ENCODE results near the gene AGXT.

Gene AGXT

DNA sequence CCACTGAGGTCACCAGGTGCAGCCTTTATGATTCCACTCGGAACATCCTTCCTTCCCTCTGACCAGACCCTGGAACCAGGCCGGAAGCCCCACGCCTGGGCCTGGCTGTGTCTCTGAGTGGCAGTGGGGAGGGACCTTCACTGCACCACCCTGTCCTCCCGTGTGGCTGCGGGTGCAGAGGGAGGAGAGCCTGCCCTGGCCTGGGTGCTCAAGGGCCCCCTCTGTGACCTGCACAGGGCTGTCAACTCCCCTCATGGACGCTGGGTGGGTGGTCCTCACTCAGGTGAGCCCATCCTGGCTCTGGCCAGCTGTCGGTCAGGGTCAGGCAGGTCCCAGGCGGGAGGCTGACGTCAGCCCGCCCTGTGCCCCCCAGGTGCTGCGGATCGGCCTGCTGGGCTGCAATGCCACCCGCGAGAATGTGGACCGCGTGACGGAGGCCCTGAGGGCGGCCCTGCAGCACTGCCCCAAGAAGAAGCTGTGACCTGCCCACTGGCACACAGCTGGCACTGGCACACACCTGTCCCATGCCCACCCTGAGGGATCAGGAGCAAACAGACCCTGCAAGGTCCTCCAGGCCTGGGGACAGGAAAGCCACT is 9.8 kb downstream of the AGXT start:
- no peak overlapping the region for H3K4me3 ChIP-seq (ENCODE audit: low read length)
- DNase-seq (ENCODE audit: low read depth, low spot score): no peak

DNA sequence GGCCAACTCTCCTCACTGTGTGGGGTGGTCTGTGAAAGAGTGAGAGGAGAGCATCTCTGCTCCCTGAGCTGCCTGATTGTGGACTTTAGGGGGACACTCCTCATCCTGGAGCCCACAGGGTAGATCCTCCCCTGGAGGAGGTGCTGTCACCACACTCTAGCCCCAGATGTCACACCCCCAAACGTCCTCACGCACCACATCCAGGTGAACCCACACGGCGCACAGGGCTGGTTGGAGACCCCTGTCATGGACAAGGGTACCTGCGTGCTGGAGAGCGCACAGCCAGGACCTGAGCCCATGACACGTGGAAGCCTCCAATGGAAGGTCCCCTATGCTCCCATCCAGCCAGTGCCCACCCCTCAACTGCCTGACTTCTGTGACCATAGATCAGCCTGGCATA is 10.5 kb downstream of the AGXT start:
- no peak for DNase-seq (ENCODE audit: low read depth, low spot score)
- no peak overlapping the region for H3K4me3 ChIP-seq (ENCODE audit: low read length)

DNA sequence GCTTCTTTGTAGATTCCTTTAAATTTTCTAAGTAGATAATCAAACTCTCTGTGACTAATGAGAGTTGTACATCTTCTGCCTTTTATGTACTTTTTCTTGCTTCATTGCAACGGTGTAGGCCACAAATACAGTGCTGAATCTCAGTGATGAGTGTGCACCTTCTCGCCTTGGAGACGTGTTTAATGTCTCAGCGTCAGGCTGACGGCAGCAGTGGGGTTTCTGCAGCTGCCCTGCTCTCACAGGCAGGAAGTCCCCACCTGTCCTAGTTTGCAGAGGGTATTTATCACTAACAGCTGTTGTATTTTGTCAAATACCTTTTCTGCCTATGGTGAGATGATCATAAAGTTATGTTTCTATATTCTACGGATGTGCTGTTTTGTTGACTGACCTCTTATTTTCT is 13.3 kb downstream of the AGXT start:
- H3K4me3 ChIP-seq (ENCODE audit: low read length): no peak overlapping the region
- DNase-seq (ENCODE audit: low read depth, low spot score): no peak

DNA sequence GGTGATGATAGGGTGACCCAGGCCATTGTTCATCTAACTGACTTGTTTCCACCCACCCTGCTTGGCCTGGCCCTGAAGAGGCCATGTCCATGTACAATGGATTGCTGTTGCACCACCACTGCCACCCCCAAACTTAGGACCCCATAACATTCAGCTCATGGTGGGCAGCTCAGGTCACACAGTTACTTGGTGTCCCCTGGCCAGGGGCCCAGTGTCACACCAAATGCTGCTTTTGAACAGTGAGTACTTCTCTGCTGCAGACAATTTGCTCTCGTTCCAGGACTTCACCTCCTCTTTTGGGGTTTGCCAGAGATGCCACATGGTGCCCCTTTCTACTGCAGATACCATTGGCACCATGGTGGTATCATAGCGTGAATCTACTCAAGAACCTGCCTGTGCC is 15.6 kb downstream of the AGXT start:
- DNase-seq (ENCODE audit: low read depth, low spot score): no peak
- no peak overlapping the region for H3K4me3 ChIP-seq (ENCODE audit: low read length)

DNA sequence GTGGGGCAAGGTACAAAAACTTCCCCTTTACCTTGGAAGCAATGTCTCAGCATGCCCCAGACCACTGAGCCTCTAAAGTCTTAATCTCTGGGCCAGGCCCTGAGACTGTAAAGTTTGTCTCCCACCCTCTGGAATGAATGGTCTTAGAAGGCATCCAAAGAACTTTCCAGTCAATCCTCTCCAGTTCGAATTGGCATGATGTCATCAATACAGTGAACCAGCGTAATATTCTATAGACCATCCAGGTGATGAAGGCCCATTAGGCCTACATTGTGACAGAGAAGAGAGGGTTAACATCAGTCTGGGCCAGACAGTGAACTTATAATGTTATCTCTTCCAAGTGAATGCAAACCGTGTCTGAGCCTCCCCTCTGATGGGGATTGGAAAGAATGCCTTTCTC is 16.1 kb downstream of the AGXT start:
- no peak overlapping the region for H3K4me3 ChIP-seq (ENCODE audit: low read length)
- DNase-seq (ENCODE audit: low read depth, low spot score): no peak

DNA sequence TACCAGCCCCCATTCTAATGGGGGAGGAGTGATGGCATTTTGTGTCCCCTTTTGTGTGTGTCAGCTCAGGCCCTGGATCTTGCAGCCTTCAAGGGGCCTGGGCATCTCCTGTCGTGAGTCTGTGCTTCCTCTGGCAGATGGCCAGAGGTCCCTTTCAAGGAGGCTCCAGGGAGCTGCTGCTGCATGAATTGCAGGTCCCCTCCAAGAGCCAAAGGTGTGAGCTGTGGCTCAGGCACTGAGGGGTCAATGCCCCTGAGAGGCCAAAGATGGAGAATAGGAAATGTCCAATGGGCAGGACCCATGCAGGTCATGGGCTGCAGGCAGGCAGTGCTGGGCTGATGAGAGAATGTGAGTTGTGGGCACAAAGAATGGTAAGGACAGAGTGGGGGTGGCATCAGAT is 16.9 kb downstream of the AGXT start:
- DNase-seq (ENCODE audit: low read depth, low spot score): no peak
- H3K4me3 ChIP-seq (ENCODE audit: low read length): no peak overlapping the region

DNA sequence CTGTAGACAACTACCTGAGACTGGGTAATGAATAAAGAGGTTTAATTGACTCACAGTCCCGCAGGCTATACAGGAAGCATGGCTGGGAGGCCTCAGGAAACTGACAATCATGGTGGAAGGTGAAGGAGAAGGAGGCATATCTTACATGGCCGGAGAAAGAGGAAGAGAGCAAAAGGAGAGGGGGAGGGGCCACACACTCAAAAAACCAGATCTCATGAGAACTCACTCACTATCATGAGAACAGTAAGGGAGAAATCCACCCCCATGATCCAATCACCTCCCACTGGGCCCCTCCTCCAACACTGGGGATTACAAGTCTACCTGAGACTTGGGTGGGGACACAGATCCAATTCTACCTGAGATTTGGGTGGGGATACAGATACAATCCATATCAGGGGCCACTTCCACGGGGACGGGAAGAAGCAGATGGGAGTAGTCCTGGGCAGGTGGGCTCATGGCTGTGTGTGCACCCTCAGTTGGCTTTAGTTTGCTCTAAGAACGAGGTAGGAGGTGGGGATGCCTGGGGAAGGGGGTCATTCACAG is 17.5 kb downstream of the AGXT start:
- H3K4me3 ChIP-seq (ENCODE audit: low read length): no peak overlapping the region
- no peak for DNase-seq (ENCODE audit: low read depth, low spot score)

DNA sequence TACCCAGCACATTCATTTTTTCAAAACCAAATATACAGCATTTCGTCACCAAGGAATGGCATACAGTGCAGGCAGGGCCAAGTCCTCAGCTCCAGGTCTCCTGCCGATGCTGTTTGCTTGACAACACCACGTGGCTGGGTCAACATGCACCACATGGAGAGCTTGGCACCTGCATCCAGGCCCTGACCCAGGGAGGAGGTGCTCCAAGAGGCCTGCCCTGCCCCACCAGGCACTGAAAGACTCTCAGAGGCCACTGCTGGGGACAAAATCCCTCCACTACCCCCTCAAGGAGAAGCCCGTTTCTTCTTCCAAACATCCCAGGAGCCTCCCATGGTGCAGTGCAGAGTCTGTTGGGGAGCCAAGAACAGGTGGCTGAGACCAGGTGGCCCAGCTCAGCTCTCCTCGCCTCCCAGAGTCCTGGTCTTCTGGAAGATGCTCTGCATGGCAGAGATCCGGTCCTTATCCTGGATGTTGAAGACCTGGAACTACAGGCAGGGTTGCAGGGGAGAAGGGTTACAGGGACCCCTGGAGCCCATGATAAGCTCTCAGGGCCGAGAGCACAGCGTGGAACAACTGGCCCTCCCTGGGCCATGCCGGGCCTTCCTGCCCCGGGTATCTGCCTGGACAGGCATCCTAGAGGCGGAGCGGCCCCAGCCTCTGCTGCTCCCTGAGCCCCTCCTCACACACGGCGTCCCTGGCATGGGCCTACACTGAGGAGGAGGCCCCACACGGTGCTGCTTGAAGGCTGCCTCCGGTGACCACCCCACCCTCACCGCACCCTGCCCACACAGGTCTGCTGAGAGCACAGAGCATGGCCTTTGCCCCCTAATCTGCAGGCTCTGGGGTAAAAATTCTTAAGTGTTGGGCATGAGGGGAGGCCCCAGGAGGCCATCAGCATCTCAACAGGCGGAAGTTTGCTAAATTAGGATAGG is 18.3 kb downstream of the AGXT start:
- no peak overlapping the region for H3K4me3 ChIP-seq (ENCODE audit: low read length)
- DNase-seq (ENCODE audit: low read depth, low spot score): no peak

DNA sequence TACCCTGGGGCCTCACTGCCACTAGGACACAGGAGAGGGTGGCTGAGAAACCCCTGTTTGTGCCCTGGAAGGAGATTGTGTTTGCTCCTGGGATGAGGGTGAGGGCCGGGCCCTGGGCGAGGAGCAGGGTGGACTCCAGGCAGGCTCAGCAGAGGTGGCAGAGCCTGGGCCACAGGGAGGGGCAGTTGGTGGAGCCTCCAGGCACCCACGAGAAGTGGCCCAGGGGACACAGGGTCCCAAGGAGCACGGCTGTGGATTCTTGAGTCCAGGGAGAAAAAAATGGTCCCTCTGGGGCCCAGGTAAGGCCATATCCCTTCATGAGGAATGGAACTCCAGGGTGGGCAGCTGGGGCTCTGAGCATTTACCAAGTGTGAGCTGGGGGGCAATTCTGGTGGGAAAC is 19.0 kb downstream of the AGXT start:
- H3K4me3 ChIP-seq (ENCODE audit: low read length): no peak overlapping the region
- DNase-seq (ENCODE audit: low read depth, low spot score): no peak

DNA sequence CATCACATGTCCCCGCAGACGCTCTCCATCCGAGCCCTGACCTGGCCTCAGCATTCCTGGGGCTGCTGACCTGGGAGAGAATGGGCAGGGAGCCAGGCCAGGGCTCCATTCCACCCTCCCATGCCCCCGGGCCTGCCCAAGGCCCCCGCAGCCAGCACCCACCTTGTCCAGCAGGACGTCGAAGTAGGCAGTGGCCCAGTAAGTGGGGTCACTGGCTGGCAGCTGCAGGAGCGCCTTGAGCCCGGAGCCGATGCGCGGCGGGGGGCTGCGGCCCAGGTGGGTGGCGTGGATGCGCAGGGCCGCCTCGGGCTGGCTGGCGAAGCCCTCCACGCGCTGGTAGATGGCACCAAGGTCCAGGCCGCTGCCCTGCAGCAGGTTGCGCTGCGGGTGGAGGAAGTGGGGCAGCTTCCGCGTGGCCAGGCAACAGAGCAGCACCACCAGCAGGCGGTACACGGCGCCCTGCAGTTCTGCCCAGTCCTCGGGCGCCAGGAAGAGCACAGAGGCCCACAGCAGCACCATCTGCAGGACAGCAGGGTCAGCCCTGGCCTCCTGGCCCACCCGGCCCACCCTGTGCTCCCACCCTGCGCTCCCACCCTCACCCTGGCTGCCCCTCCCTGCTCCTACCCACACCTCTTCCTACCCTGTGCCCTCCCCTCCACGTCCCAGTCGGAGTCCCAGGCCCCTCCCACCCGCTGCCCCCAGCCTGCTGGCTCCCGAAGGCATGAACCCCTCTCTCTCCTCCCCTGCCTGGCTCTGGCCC is 19.7 kb downstream of the AGXT start:
- no peak for DNase-seq (ENCODE audit: low read depth, low spot score)
- no peak overlapping the region for H3K4me3 ChIP-seq (ENCODE audit: low read length)

DNA sequence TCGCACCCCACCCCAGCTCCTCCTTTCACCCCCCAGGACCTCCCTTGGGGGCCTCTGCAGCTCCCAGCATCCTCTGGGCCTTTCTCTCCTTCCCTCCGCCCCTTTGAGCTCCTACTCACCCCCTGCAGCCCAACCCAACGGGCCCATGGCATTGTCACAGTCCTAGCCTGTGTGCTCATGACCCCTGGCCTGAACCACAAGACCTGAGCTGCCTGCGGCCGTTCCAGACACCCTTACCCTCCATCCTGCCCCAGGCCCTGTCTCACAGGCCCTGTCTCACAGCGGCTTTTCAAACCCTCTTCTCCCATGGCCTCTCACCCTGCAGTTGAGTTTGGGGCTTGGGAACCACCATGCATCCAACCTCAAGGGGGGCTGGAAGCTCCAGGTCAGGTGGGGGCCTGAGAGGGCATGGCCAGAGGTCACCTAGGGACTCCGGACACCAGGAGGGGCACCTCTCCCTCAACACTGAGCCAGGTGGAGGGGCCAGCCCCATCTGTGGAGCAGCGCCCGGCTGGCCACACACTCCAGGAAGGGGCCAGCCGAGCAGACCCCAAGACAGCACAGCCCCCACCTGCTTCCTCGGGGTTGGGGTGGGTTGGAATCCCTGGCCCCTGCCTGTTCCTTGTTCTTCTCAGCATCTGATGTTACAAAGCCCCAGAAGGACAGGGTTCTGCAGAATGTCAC is 20.4 kb downstream of the AGXT start:
- DNase-seq (ENCODE audit: low read depth, low spot score): no peak
- no peak overlapping the region for H3K4me3 ChIP-seq (ENCODE audit: low read length)

DNA sequence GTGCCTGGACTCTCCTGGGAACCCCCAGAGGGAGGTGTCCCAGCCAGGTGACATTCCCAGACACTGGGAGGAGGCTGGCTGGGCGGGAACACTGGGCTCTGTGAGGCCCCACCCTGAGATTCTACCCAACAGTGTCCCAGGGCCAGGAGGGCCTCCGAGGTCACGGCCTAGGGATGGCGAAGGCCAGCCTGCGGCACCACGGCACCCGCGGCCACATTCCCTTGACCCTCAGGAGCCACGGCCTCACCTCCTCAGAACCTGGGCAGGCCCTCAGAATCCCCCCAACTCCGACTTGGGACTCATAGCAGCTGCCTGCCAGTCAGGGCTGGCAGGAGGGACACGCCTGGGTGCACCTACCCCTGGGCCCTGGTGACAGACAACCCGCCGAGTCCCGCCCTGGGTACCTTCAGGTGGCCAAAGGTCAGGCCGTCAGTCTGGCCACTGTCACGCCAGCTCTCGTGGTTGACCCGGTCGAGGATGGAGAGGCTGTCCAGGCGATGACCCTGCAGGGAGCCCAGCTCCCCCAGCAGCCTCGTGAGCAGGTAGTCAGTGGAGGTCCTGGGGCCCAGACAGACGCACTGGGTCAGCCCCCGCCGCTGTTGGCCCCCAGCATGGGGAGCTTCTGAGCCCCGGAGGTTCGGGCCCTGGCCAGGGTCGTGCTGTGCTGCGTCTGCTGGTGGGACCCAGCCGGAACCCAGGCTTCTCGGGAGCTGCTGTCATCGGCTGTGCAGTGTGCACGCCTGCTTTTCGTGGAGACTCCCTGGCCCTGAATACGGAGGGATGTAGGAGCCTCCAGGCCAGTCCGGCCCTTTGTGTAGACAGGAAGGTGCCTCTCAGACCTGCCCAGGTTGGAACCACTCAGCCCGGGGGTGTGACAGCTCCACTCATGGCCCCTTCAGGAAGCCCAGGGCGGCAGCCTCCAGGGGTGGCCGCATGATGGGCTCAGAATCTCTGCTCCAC is 21.3 kb downstream of the AGXT start:
- DNase-seq (ENCODE audit: low read depth, low spot score): no peak
- H3K4me3 ChIP-seq (ENCODE audit: low read length): no peak overlapping the region

DNA sequence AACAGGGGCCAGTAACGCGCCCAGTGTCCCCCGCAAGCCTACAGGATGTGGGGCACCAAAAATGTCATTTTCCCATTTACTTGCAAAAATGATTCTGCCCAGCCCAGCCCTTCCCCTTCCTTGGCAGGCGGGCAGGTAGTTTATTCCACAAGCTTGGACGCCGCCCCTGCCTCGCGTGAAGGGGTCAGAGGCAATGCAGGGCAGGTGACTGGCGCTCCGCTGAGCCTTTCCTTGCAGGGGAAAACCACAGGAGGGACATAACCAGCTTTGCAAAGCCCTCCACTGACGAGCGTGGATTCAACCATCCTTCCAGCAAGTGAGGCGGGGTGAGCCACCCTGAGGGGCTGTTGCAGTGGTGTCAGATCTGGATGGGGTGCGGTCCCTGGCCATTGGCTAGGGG is 22.1 kb downstream of the AGXT start:
- H3K4me3 ChIP-seq (ENCODE audit: low read length): no peak overlapping the region
- no peak for DNase-seq (ENCODE audit: low read depth, low spot score)

DNA sequence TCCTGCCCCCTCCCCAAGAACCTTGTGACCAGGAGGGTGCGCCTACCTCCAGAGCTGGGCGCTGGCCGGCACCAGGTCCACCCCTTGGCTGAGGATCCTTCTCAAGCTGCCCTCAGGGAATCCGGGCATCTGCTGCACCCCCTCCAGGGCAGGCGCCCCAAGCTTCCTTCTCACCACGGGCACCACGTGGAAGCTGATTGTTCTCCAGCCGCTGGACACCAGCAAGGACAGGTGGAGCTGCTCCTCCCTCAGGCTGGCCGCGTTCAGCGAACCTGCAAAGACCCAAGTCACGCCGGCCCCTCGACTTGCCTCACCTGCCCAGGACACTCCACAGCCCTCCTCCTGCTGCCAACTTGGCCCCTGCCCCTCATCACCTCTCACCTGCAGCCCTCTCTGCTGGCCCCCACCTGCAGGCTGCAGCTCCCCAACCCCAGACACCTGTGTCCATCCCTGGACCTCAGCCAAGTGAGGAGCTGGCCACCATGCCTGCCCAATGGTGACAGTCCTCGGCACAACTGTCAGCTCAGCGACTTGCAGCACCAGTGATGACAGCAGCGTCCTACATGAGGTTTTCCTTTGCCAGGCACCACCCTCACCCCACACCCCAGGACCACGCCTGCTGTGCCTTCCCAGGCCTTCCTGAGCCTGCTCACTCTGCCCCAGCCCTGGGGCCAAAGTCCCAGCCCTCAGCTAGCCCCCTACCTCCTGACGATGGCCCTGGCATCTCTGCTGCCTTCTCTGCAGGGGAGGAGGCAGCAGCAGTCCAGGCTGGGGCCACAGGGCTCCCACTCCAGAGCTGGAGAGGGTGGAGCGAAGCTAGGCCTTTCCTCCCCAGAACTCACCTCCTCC is 23.1 kb downstream of the AGXT start:
- no peak overlapping the region for H3K4me3 ChIP-seq (ENCODE audit: low read length)
- DNase-seq (ENCODE audit: low read depth, low spot score): no peak

DNA sequence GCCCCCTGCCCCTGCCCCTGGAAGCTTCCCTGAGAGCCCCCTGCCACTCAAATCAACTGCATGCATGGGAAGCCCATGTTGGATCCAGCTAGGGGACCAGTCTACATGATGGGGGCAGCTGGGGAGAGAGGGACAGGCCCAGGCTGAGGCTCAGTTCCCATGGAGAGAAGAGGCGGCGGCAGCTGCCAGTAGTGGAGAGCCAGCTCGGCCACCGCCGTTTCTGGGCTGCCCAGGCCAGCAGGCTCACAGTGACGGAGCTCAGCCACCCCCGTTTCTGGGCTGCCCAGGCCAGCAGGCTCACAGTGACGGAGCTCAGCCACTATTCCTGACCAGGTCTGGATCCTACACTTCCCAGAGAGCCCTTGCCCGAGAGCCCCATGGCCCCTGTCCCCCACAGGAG is 23.7 kb downstream of the AGXT start:
- no peak overlapping the region for H3K4me3 ChIP-seq (ENCODE audit: low read length)
- DNase-seq (ENCODE audit: low read depth, low spot score): no peak

DNA sequence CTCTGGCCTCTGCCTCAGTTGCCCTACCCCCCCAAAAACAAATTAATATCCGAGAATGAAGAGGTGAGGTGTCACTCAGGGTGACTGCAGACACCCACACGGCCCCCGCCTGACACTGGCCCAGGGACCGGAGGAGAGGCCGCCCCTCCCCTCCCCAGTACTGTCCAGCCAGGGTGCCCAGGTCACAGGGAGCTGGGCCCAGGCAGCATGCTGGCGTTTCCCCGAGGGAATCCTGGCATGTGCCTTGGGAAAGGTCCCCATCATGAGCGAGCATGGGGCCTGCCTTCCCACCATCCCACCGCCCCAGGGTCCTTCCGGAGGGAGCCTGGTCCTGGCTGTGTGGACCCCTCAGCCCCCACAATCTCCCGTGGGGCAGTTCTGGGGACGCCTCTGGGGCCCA is 24.3 kb downstream of the AGXT start:
- no peak for DNase-seq (ENCODE audit: low read depth, low spot score)

DNA sequence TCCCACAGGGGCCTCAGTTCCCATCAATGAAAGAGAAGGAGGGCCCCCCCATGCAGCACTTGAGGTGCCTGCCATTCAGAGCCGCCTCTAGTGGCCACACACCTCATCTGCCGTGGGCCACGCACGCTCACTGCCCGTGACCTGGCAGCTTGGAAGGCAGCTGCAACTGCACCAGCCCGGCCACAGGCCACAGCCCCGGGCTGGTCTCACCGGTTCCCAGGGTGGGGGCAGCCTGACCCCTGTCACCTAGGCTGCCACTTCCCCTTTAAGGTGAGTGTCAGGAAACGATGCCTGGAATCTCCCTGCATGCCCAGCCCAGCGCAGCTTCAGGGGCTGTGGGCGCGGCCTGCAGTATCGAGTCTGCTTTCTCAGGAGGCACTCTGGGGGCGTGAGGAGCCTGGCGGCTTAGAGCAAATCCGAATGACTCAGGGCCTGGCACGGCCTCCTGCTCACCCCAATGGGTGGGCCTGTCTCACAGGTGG is 24.8 kb downstream of the AGXT start:
- DNase-seq (ENCODE audit: low read depth, low spot score): peak; percentile 9
- H3K4me3 ChIP-seq (ENCODE audit: low read length): no peak overlapping the region

More for the DNA sequence above, 24.3 kb downstream of the AGXT start:
- no peak overlapping the region for H3K4me3 ChIP-seq (ENCODE audit: low read length)
